HEK293 (cell line): ENCODE measurements around the gene PTCRA.
"Not testable (repeated sequence)": the region's sequence is repeated elsewhere in the genome, so short reads cannot be mapped to it uniquely, and the experiment has no call there.

Experiments used
- CTCF ChIA-PET: fragments of 350-600 bp; formaldehyde crosslinking; extraction: SDS; loops from one replicate; lab custom pipeline; 2021; ENCODE audit warnings: antibody characterized with exemption; lab: Yijun Ruan, JAX
- POLR2A ChIA-PET: fragments of 300-600 bp; formaldehyde crosslinking; extraction: SDS; loops from one replicate; lab custom pipeline; 2020; ENCODE audit warnings: antibody characterized with exemption, inconsistent platforms; lab: Yijun Ruan, JAX
- H3K27ac ChIP-seq: fragments of 200-500 bp; sonication (Bioruptor generic); 2 replicates; pipeline ENCODE4 v1.5.1; 2014; ENCODE audit warnings: low read depth, low read length, control low read depth, inconsistent platforms; ENCODE audit errors: extremely low read depth
- H3K36me3 ChIP-seq, 2 experiments: fragments of 200-500 bp in 1 of 2; sonication (Bioruptor generic) in 1 of 2; 1 replicate in 1 of 2; 2 replicates in 1 of 2; pipeline ENCODE4 v1.5.1; 2014 to 2017; ENCODE audit warnings: inconsistent platforms in 2 of 2, low read length in 2 of 2; ENCODE audit not compliant: control insufficient read depth in 2 of 2, insufficient read depth in 1 of 2
- H3K4me1 ChIP-seq: fragments of 200-500 bp; sonication (Bioruptor generic); 2 replicates; pipeline ENCODE4 v1.5.1; 2014; ENCODE audit warnings: mild to moderate bottlenecking, low read length, inconsistent platforms; ENCODE audit not compliant: control insufficient read depth, insufficient read depth
- H3K4me3 ChIP-seq: 2 replicates; pipeline ENCODE4 v1.5.1; 2011; ENCODE audit warnings: low read depth, mild to moderate bottlenecking, control low read depth, low read length, moderate library complexity
- H3K9me3 ChIP-seq: fragments of 200-500 bp; sonication (Bioruptor generic); 2 replicates; pipeline ENCODE4 v1.5.1; 2014; ENCODE audit warnings: low read depth, low read length, inconsistent platforms; ENCODE audit not compliant: control insufficient read depth, insufficient read depth
- HOXA7 ChIP-seq: sonication (generic); formaldehyde crosslinking; IDR thresholded peaks from 2 replicates; pipeline ENCODE4 v1.8.1; 2022; ENCODE audit warnings: missing genetic modification reagents, borderline replicate concordance
- KLF16 ChIP-seq: fragments of 450-650 bp; formaldehyde crosslinking; IDR thresholded peaks from 2 replicates; pipeline ENCODE4 v1.5.1; 2017; ENCODE audit warnings: missing biosample characterization, missing genetic modification characterization
- YY1 ChIP-seq: fragments of 450-650 bp; formaldehyde crosslinking; IDR thresholded peaks from 2 replicates; pipeline ENCODE4 v1.5.1; 2018; ENCODE audit warnings: missing biosample characterization, missing genetic modification characterization
- ZBTB17 ChIP-seq: fragments of 450-650 bp; formaldehyde crosslinking; IDR thresholded peaks from 2 replicates; pipeline ENCODE4 v1.5.1; 2016; ENCODE audit warnings: missing biosample characterization, missing genetic modification characterization
- ZBTB20 ChIP-seq: fragments of 450-650 bp; formaldehyde crosslinking; IDR thresholded peaks from 2 replicates; pipeline ENCODE4 v1.5.1; 2016; ENCODE audit warnings: missing biosample characterization, missing genetic modification characterization
- ZBTB44 ChIP-seq: fragments of 450-650 bp; IDR thresholded peaks from 2 replicates; pipeline ENCODE4 v1.5.1; 2018; ENCODE audit warnings: missing biosample characterization, mild to moderate bottlenecking, missing genetic modification characterization
- ZFHX2 ChIP-seq: fragments of 450-650 bp; formaldehyde crosslinking; conservative IDR thresholded peaks from 2 replicates; pipeline ENCODE4 v1.5.1; 2016; ENCODE audit warnings: missing biosample characterization, missing genetic modification characterization
- ZNF223 ChIP-seq: fragments of 450-650 bp; formaldehyde crosslinking; IDR thresholded peaks from 2 replicates; pipeline ENCODE4 v1.5.1; 2016; ENCODE audit warnings: missing biosample characterization, missing genetic modification characterization
- ZNF266 ChIP-seq: fragments of 450-650 bp; formaldehyde crosslinking; IDR thresholded peaks from 2 replicates; pipeline ENCODE4 v1.5.1; 2016; ENCODE audit warnings: missing biosample characterization, missing genetic modification characterization, low read depth
- ZNF426 ChIP-seq: fragments of 450-650 bp; formaldehyde crosslinking; IDR thresholded peaks from 2 replicates; pipeline ENCODE4 v1.5.1; 2017; ENCODE audit warnings: missing biosample characterization, missing genetic modification characterization, mild to moderate bottlenecking, inconsistent platforms, moderate library complexity
- ZNF529 ChIP-seq: fragments of 450-650 bp; formaldehyde crosslinking; IDR thresholded peaks from 2 replicates; pipeline ENCODE4 v1.5.1; 2017; ENCODE audit warnings: missing genetic modification characterization, missing biosample characterization; ENCODE audit not compliant: insufficient replicate concordance
- ZNF791 ChIP-seq: fragments of 450-650 bp; formaldehyde crosslinking; IDR thresholded peaks from 2 replicates; pipeline ENCODE4 v1.5.1; 2016; ENCODE audit warnings: missing biosample characterization, missing genetic modification characterization

Gene PTCRA

GRCh38 chr6:42880240-42880817 lies 35.5 kb upstream of the PTCRA start:
- POLR2A ChIA-PET = interaction anchor here (0.5 to 5.8 kb wide), 26 partner anchors 11 to 1093 kb away, joined by 3 to 87 read pairs (median 4); partner anchors contain the start of genes BICRAL, BYSL, CNPY3 and CUL7
- not testable (repeated sequence) for H3K9me3 ChIP-seq
- peak overlapping the region; percentile 95 for H3K4me3 ChIP-seq
- TF ChIP-seq ZBTB17 (tag by site-specific recombination) = peak; percentile 66; the same call in 1 of the 2 replicates
- peak; percentile 31; the same call in 1 of the 2 replicates for TF ChIP-seq ZFHX2 (tag by site-specific recombination)
- 0 out of 2 replicates have a peak, but pooled peaks have one; percentile 19 for TF ChIP-seq KLF16
- peak; percentile 43; the same call in 1 of the 2 replicates for TF ChIP-seq ZNF223
- TF ChIP-seq, all 188 proteins: peak for 4; not testable (repeated sequence) for 184
- Histone ChIP-seq H3K27ac (peak overlapping the region; percentile 99), H3K36me3 (peaks cover 42 to 43% of the 10 kb centered on the region in 2 experiments)
- CTCF ChIA-PET = interaction anchor here (0.6 to 6.2 kb wide), 5 partner anchors 21 to 1105 kb away, joined by 3 to 79 read pairs (median 5); no protein-coding TSS in a partner anchor
- H3K4me1 ChIP-seq = not testable (repeated sequence)

GRCh38 chr6:42880871-42881270 lies 35.0 kb upstream of the PTCRA start:
- Histone ChIP-seq H3K4me3 (peak overlapping the region; percentile 95), H3K36me3 (peaks cover 46 to 48% of the 10 kb centered on the region in 2 experiments), H3K27ac (peak overlapping the region; percentile 99)
- not testable (repeated sequence) for H3K4me1 ChIP-seq, H3K9me3 ChIP-seq
- CTCF ChIA-PET = interaction anchor here (0.6 to 1.1 kb wide), 5 partner anchors 10 to 1105 kb away, joined by 3 to 4 read pairs (median 3); a partner anchor contains a TSS
- POLR2A ChIA-PET = interaction anchor here (0.7 to 5.8 kb wide), 3 partner anchors 10 to 135 kb away, joined by 3 to 87 read pairs (median 17); partner anchors contain the start of genes BICRAL and TBCC

GRCh38 chr6:42885702-42886101 lies 30.2 kb upstream of the PTCRA start:
- Histone ChIP-seq H3K36me3 (peaks cover 43 to 71% of the 10 kb centered on the region in 2 experiments), H3K4me3 (no peak overlapping the region), H3K4me1 (no peaks in the 10 kb centered on the region), H3K9me3 (no peaks in the 10 kb centered on the region), H3K27ac (no peak overlapping the region)
- TF ChIP-seq ZNF529 (tag by site-specific recombination) = no peak
- no peak for TF ChIP-seq ZNF426 (tag by site-specific recombination)
- TF ChIP-seq YY1 (tag by site-specific recombination) = no peak
- TF ChIP-seq HOXA7 (CRISPR knock-in tag) = no peak
- TF ChIP-seq ZBTB20 (tag by site-specific recombination) = no peak
- TF ChIP-seq ZNF266 (tag by site-specific recombination) = no peak
- no peak for TF ChIP-seq ZBTB44 (tag by site-specific recombination)
- no peak for TF ChIP-seq ZNF791 (tag by site-specific recombination)
- ChIA-PET POLR2A (no interaction called here), CTCF (interaction anchor here (0.5 to 1.7 kb wide), 3 partner anchors 16 to 301 kb away, joined by 3 to 4 read pairs (median 3); no protein-coding TSS in a partner anchor)

GRCh38 chr6:42888201-42888600 lies 27.7 kb upstream of the PTCRA start:
- ChIA-PET POLR2A (interaction anchor here (0.8 kb wide), 1 partner anchor 9 kb away, joined by 3 read pairs; the partner anchor contains the start of gene RPL7L1), CTCF (interaction anchor here (0.6 to 0.7 kb wide), 2 partner anchors 628 to 1567 kb away, joined by 3 read pairs; no protein-coding TSS in a partner anchor)
- H3K9me3 ChIP-seq, H3K4me3 ChIP-seq, H3K4me1 ChIP-seq, H3K27ac ChIP-seq: not testable (repeated sequence)
- H3K36me3 ChIP-seq = peaks cover 20 to 50% of the 10 kb centered on the region in 2 experiments
- peak; percentile 86 for TF ChIP-seq ZBTB17 (tag by site-specific recombination)
